HAP-1 (cell line): ENCODE data around the gene TRIM66.

Source experiments
- DNase-seq, 2 experiments: peaks; one replicate each; pipeline ENCODE4 v3.0.0-alpha.2; 2016 to 2020; ENCODE audit warnings: low spot score in 2 of 2
- H3K27me3 ChIP-seq: fragments of 250-450 bp; sonication (Bioruptor Pico); 2 replicates; pipeline ENCODE4 v1.5.1; 2020; ENCODE audit warnings: low read depth, mild to moderate bottlenecking, moderate library complexity
- H3K36me3 ChIP-seq: fragments of 250-450 bp; sonication (Bioruptor Pico); replicated peaks from 2 replicates; pipeline ENCODE4 v1.5.1; 2020; ENCODE audit warnings: mild to moderate bottlenecking
- H3K4me1 ChIP-seq: fragments of 250-450 bp; sonication (Bioruptor Pico); 2 replicates; pipeline ENCODE4 v1.5.1; 2020; ENCODE audit warnings: mild to moderate bottlenecking
- H3K4me3 ChIP-seq: fragments of 250-450 bp; sonication (Bioruptor Pico); 2 replicates; pipeline ENCODE4 v1.5.1; 2020; ENCODE audit warnings: mild to moderate bottlenecking, moderate library complexity
- H3K9me3 ChIP-seq: fragments of 250-450 bp; sonication (Bioruptor Pico); 2 replicates; pipeline ENCODE4 v1.5.1; 2020; ENCODE audit warnings: mild to moderate bottlenecking, moderate library complexity
- in situ Hi-C: fragments of 300-500 bp; cut with MboI; formaldehyde crosslinking; loops from 3 replicates; pipeline ENCODE4 v1.14.3; 2020; ENCODE audit warnings: low sequenced_read_pairs, inconsistent platforms, mixed read lengths

Gene TRIM66

DNA sequence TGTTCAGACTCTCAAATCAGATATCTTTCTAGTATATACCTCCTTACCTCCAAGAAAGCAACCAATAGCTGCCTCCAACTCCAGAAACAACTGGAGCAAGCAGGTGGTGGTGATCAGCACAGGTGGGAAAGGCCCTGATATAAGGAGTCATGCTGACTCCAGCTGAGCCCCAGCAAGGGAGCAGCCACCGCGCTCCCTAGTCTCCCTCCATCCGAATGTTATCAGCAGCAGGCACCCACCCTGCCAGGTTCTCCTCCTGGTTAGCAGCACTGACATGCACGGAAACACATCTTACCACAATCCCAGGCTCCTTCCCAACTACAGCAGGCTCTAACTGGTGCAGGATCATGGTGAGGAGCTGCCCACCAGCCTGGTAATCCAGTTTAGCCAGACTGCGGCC lies 69.9 kb downstream of the TRIM66 start:
- no peak for DNase-seq
- Histone ChIP-seq H3K36me3 (no peaks in the 10 kb centered on the region), H3K27me3 (no peaks in the 10 kb centered on the region), H3K4me3 (no peak overlapping the region), H3K4me1 (peaks cover 1% of the 10 kb centered on the region; the same call in 1 of the 2 replicates), H3K9me3 (no peaks in the 10 kb centered on the region)
- in situ Hi-C loops = no loop called here

DNA sequence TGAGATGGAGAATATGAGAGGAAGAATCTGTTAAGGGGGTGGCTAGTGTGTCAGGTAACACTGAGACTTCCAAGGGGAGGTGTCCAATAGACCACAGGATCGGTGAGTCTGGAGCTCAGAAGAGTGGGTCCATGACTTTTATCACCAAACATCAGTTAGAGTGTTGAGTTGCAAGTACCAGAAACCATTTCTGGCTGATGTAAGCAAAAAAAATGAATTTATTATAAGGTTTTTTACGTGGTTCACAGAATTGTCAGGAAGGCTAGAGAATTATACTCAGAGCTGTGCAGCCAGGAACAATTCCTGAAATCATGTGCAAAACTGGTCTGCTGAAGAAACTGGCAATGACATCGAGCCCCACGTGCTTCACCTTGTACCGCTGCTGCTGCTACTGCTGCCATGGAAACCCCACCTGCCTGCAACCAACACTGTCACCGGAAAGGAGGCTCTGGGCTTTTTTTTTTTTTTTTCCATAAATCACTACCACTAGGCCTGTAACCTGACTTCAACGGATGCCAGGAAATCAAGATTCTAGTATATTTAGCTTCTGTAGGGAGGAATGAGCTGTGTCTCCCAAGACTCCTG lies 71.8 kb downstream of the TRIM66 start:
- Histone ChIP-seq H3K4me1 (peaks cover 4% of the 10 kb centered on the region; the same call in 1 of the 2 replicates), H3K36me3 (no peaks in the 10 kb centered on the region), H3K9me3 (no peaks in the 10 kb centered on the region), H3K4me3 (no peak overlapping the region), H3K27me3 (peaks cover 4% of the 10 kb centered on the region; the same call in 1 of the 2 replicates)
- in situ Hi-C loops = no loop called here
- no peak for DNase-seq

- in situ Hi-C loops = no loop called here
- H3K4me3 ChIP-seq = no peak overlapping the region
- no peak for DNase-seq
Observed at GRCh38 chr11:8608652-8609051, 73.8 kb downstream of the TRIM66 start.

GRCh38 chr11:8605971-8606563 lies 76.4 kb downstream of the TRIM66 start:
- Histone ChIP-seq H3K9me3 (no peaks in the 10 kb centered on the region), H3K4me3 (no peak overlapping the region), H3K36me3 (no peaks in the 10 kb centered on the region), H3K4me1 (peaks cover 4% of the 10 kb centered on the region), H3K27me3 (peaks cover 4% of the 10 kb centered on the region; the same call in 1 of the 2 replicates)
- in situ Hi-C loops = no loop called here
- DNase-seq = no peak

More at GRCh38 chr11:8608652-8609051, 73.8 kb downstream of the TRIM66 start:
- peaks cover 4% of the 10 kb centered on the region; the same call in 1 of the 2 replicates for H3K27me3 ChIP-seq
- peaks cover 4% of the 10 kb centered on the region for H3K4me1 ChIP-seq
- no peaks in the 10 kb centered on the region for H3K9me3 ChIP-seq
- no peaks in the 10 kb centered on the region for H3K36me3 ChIP-seq

DNA sequence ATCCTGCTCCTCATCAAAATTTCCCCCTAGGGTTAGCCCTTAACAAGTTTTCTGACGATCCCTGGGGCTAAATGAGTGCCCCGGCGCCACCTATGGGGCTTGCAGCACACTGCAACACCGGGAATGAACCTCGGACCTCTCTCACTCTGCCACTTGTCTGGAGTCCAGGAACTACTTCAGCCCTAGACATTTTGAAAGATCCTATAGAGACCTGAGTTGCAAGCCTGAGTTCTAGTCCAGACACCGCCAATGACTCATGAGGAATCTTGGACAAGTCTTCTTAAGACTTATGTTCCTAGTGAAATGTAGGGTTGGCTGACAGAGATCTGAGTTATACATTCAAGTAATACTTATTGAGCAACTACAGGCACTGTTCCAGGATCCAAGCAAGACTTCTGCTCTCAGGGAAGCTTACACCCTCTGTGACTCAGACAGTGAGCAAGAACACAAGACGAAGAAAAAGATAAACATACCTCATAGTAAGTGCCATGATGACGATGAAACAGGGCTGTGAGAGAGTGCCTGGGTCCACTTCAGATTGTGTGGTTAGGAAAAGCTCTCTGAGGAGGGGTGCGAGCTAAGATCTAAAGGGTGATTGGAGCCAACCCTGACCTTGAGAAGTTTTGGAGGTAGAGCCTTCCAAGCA lies 78.3 kb downstream of the TRIM66 start:
- in situ Hi-C loops = no loop called here
- H3K4me1 ChIP-seq = peaks cover 4% of the 10 kb centered on the region

GRCh38 chr11:8603696-8604077 lies 78.8 kb downstream of the TRIM66 start:
- no peak overlapping the region for H3K4me3 ChIP-seq
- H3K4me1 ChIP-seq = peaks cover 4% of the 10 kb centered on the region
- H3K9me3 ChIP-seq = no peaks in the 10 kb centered on the region
- peaks cover 7% of the 10 kb centered on the region; the same call in 1 of the 2 replicates for H3K27me3 ChIP-seq
- no peak for DNase-seq
- in situ Hi-C loops = no loop called here
- no peaks in the 10 kb centered on the region for H3K36me3 ChIP-seq

More for the DNA sequence above, 78.3 kb downstream of the TRIM66 start:
- no peaks in the 10 kb centered on the region for H3K9me3 ChIP-seq
- peak; percentile 35 to 75 for DNase-seq
- no peak overlapping the region for H3K4me3 ChIP-seq
- no peaks in the 10 kb centered on the region for H3K36me3 ChIP-seq
- H3K27me3 ChIP-seq = peaks cover 7% of the 10 kb centered on the region; the same call in 1 of the 2 replicates

- H3K4me1 ChIP-seq = no peaks in the 10 kb centered on the region; the same call in 1 of the 2 replicates
- DNase-seq = no peak
- in situ Hi-C loops = no loop called here
- no peaks in the 10 kb centered on the region for H3K9me3 ChIP-seq
- H3K36me3 ChIP-seq = no peaks in the 10 kb centered on the region
- H3K4me3 ChIP-seq = no peak overlapping the region
- H3K27me3 ChIP-seq = peaks cover 4% of the 10 kb centered on the region; the same call in 1 of the 2 replicates
Observed at GRCh38 chr11:8601376-8602133, 80.9 kb downstream of the TRIM66 start.

GRCh38 chr11:8598506-8598905 lies 84.0 kb downstream of the TRIM66 start:
- in situ Hi-C loops = no loop called here

DNA sequence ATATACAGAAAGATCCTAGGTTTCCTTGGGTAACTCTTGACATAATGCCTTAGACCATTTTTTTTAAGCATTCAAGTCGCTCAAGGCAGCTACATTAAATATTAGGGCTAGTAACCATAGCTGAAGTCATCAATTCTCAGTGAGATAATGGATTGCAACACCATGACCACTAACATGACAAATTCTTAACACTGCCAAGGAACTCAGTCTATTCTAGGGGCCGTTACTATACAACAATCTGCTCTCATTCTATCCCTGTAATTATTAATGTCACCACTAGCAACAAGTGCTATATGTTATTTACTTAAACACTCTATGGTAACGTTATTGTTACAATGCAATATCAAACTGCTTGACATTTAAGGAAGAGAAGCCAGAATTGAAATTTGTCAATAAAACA lies 85.3 kb downstream of the TRIM66 start:
- DNase-seq = no peak
- no peaks in the 10 kb centered on the region for H3K36me3 ChIP-seq
- peaks cover 4% of the 10 kb centered on the region; the same call in 1 of the 2 replicates for H3K27me3 ChIP-seq
- H3K4me1 ChIP-seq = peaks cover 6% of the 10 kb centered on the region
- H3K4me3 ChIP-seq = no peak overlapping the region
- no peaks in the 10 kb centered on the region for H3K9me3 ChIP-seq
- in situ Hi-C loops = no loop called here

More at GRCh38 chr11:8598506-8598905, 84.0 kb downstream of the TRIM66 start:
- Histone ChIP-seq H3K36me3 (no peaks in the 10 kb centered on the region), H3K9me3 (no peaks in the 10 kb centered on the region), H3K4me1 (peaks cover 6% of the 10 kb centered on the region), H3K27me3 (peaks cover 4% of the 10 kb centered on the region; the same call in 1 of the 2 replicates), H3K4me3 (no peak overlapping the region)
- DNase-seq = no peak

DNA sequence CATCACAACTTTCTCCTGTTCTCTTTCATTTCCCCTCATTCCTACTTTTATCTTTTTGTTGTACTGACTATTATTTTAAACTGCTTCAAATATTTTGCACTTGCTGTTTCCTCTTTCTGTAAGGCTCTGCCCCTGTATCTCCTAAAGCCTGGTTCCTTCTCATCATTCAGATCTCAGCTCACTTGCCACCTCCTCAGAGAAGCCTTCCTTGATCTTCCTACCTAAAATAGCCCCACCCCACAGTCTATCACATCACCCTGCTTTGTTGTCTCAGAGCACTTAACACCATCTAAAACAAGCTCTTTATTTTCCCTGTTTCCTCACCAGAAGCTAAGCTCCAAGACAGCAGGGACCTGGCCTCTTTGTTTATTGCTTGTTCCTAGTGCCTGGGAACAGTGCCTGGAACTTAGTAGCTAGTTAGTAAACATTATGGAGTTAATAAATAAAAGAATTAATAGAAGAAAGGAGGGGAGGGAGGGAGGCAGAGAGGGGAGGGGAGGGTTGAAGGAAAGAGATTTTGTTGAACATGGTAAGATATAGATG lies 85.9 kb downstream of the TRIM66 start:
- no peak for DNase-seq
- no peaks in the 10 kb centered on the region for H3K36me3 ChIP-seq
- no peaks in the 10 kb centered on the region for H3K9me3 ChIP-seq
- in situ Hi-C loops = no loop called here
- peaks cover 4% of the 10 kb centered on the region; the same call in 1 of the 2 replicates for H3K27me3 ChIP-seq
- H3K4me1 ChIP-seq = peaks cover 6% of the 10 kb centered on the region
- H3K4me3 ChIP-seq = no peak overlapping the region

DNA sequence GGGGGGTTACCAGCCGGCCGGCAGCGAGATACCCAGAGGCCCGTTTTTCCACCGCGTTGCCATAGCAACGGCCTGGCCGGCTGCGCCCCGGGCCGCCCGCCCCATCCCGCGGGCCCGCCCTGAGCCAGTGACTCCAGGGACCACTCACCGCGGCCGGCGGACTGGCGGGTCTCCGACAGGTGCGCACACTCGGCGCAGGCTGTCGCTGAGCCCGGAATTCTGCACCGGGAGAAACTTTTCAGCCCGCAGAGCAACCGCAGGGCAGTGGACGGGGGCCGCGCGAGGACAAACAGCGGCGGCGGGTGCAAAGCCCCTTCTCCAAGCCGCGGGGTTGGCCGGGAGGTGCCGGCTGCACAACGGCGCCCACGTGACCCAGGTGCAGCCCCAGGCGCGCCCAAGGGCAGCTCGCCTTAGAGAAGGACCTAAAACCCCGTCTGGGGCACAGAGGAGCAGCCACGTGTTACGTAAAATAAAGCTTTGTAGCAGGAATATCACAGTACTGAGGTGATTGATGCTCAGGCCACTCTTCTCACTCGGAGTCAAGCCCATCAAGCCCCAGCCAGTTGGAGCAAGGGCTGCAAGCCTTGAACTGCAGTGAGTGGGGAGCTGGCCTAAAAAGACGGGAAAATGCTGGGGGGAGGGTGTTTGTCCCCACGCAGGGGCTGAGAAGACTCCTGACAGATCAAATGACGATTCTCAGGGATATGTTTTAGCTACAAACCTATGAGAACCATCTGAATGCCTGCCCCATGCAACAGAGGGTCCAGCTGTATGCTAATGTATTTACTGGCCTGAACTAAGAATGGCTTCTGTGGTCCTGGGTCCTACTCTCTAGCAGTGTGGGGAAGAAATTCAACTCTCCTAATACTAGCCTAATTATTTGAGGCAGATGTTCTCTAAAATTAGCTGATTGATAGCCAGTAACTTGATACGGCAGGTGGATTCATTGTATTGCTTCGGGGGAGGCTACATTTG lies 88.2 kb downstream of the TRIM66 start, which contains the start of gene STK33:
Gene STK33 (minus strand): TSS at position 294 of the 975 bp plus-strand sequence. CDS start 119,323 bp downstream, outside the sequence.
- peak within 1 kb of the TSS; percentile 68 for H3K4me3 ChIP-seq

GRCh38 chr11:8593455-8593854 lies 89.0 kb downstream of the TRIM66 start:
- peak overlapping the region; percentile 68 for H3K4me3 ChIP-seq
- DNase-seq = no peak
- H3K36me3 ChIP-seq = no peaks in the 10 kb centered on the region
- peaks cover 6% of the 10 kb centered on the region for H3K4me1 ChIP-seq
- H3K9me3 ChIP-seq = no peaks in the 10 kb centered on the region
- in situ Hi-C loops = no loop called here
- H3K27me3 ChIP-seq = no peaks in the 10 kb centered on the region

More for the DNA sequence above, 88.2 kb downstream of the TRIM66 start, which contains the start of gene STK33:
- H3K4me1 ChIP-seq = peaks cover 6% of the 10 kb centered on the region
- H3K27me3 ChIP-seq = no peaks in the 10 kb centered on the region
- in situ Hi-C loops = no loop called here
- no peaks in the 10 kb centered on the region for H3K9me3 ChIP-seq
- no peaks in the 10 kb centered on the region for H3K36me3 ChIP-seq
- peak; percentile 54 to 85 for DNase-seq
